Breast epithelium (tissue), 4 donors: ENCODE measurements around the gene SGTB. TPM values are rescaled to one million over a fixed set of nuclear protein-coding genes. Genes with fewer than 3 reads are reported as not detected.

Experiments used
- DNase-seq, 2 donors: peaks; one replicate each; pipeline ENCODE4 v3.0.0-alpha.2; 2019; ENCODE audit warnings: low spot score in 2 of 2
- H3K27ac ChIP-seq, 2 donors: fragments of 200-600 bp; sonication (generic) in 1 of 2; one replicate each; pipeline ENCODE4 v1.5.1; 2016 to 2019; ENCODE audit warnings: mild to moderate bottlenecking in 1 of 2
- H3K27me3 ChIP-seq, 2 donors: fragments of 200-600 bp; sonication (generic) in 1 of 2; one replicate each; pipeline versions ENCODE4 v1.5.1 to v1.6.0; 2017 to 2019; ENCODE audit warnings: control low read depth in 1 of 2, mild to moderate bottlenecking in 1 of 2
- H3K36me3 ChIP-seq: fragments of 200-600 bp; one replicate; pipeline ENCODE4 v1.5.1; 2019
- H3K4me1 ChIP-seq, 2 donors: fragments of 200-600 bp; sonication (generic); one replicate each; pipeline ENCODE4 v1.5.1; 2016 to 2019; ENCODE audit warnings: control low read depth in 1 of 2
- H3K4me3 ChIP-seq, 3 donors: fragments of 200-600 bp; sonication (generic); 1 replicate in 2 of 3; 2 replicates in 1 of 3; pipeline ENCODE4 v1.5.1; 2016 to 2019; ENCODE audit warnings: mild to moderate bottlenecking in 3 of 3, moderate library complexity in 2 of 3
- H3K9me3 ChIP-seq, 2 donors: fragments of 200-600 bp; sonication (generic) in 1 of 2; one replicate each; pipeline ENCODE4 v1.5.1; 2016 to 2019; ENCODE audit warnings: control low read depth in 1 of 2
- POLR2A ChIP-seq: fragments of 450-650 bp; IDR thresholded peaks from one replicate; pipeline ENCODE4 v1.6.1; 2016; ENCODE audit warnings: antibody characterized with exemption, mild to moderate bottlenecking, moderate library complexity
- POLR2AphosphoS5 ChIP-seq, 3 donors: sonication (generic); formaldehyde crosslinking; IDR thresholded peaks; one replicate each; pipeline ENCODE4 v1.6.1; 2017; ENCODE audit warnings: antibody characterized with exemption in 3 of 3
- intact Hi-C: fragments of 100-400 bp; cut with DNase I; formaldehyde crosslinking; loops from one replicate; pipeline ENCODE4 v1.15.1; 2023; ENCODE audit warnings: low total_unique reads
- total RNA-seq, 3 donors: library from RNA; depleted of rRNA; stranded (reverse); fragments of >200 nt; gene quantifications; one replicate each; pipeline ENCODE4 v1.1.0, GENCODE V29; 2016
- TF ChIP-seq, protein P1 (sequence below), 3 donors: fragments of 450-650 bp; IDR thresholded peaks; one replicate each; pipeline ENCODE4 v1.5.1; 2016 to 2017; ENCODE audit warnings: antibody characterized with exemption in 3 of 3, mild to moderate bottlenecking in 3 of 3, moderate library complexity in 3 of 3

Gene SGTB
- total RNA-seq, 3 donors from 2014 or later: 7.9 to 10.5 (median 8.2) TPM

DNA sequence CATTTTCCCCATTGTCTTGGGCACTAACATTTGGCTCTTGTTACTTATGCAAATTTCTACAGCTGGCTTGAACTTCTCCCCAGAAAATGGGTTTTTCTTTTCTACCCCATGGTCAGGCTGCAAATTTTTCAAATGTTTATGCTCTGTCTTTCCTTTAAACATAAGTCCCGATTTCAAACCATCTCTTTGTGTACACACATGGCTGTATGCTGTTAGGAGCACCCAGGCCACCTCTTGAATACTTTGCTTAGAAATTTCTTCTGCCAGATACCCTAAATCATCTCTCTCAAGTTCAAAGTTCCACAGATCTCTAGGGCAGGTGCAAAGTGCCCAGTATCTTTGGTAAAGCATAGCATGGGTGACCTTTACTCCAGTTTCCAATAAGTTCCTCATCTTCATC is 45.7 kb upstream of the SGTB start:
- TF ChIP-seq, protein P1, sequence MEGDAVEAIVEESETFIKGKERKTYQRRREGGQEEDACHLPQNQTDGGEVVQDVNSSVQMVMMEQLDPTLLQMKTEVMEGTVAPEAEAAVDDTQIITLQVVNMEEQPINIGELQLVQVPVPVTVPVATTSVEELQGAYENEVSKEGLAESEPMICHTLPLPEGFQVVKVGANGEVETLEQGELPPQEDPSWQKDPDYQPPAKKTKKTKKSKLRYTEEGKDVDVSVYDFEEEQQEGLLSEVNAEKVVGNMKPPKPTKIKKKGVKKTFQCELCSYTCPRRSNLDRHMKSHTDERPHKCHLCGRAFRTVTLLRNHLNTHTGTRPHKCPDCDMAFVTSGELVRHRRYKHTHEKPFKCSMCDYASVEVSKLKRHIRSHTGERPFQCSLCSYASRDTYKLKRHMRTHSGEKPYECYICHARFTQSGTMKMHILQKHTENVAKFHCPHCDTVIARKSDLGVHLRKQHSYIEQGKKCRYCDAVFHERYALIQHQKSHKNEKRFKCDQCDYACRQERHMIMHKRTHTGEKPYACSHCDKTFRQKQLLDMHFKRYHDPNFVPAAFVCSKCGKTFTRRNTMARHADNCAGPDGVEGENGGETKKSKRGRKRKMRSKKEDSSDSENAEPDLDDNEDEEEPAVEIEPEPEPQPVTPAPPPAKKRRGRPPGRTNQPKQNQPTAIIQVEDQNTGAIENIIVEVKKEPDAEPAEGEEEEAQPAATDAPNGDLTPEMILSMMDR (IDR thresholded peaks at IDR 0.05): no peak
- TF ChIP-seq POLR2AphosphoS5 (IDR thresholded peaks at IDR 0.05): no peak
- no peak for TF ChIP-seq POLR2A
- Histone ChIP-seq H3K27ac (no peak overlapping the region), H3K9me3 (no peaks in the 10 kb centered on the region), H3K4me1 (no peaks in the 10 kb centered on the region), H3K27me3 (no peaks in the 10 kb centered on the region), H3K4me3 (no peak overlapping the region), H3K36me3 (no peaks in the 10 kb centered on the region)
- no peak for DNase-seq
- intact Hi-C loops: no loop called here

GRCh38 chr5:65766781-65767180 is 44.9 kb upstream of the SGTB start:
- intact Hi-C loops: no loop called here
- no peaks in the 10 kb centered on the region for H3K36me3 ChIP-seq
- no peak for TF ChIP-seq POLR2AphosphoS5 (IDR thresholded peaks at IDR 0.05)
- TF ChIP-seq, protein P1 (IDR thresholded peaks at IDR 0.05): no peak
- no peak for TF ChIP-seq POLR2A
- no peak overlapping the region for H3K27ac ChIP-seq
- no peaks in the 10 kb centered on the region for H3K9me3 ChIP-seq
- no peak for DNase-seq
- H3K27me3 ChIP-seq: no peaks in the 10 kb centered on the region
- H3K4me1 ChIP-seq: no peaks in the 10 kb centered on the region
- H3K4me3 ChIP-seq: no peak overlapping the region

DNA sequence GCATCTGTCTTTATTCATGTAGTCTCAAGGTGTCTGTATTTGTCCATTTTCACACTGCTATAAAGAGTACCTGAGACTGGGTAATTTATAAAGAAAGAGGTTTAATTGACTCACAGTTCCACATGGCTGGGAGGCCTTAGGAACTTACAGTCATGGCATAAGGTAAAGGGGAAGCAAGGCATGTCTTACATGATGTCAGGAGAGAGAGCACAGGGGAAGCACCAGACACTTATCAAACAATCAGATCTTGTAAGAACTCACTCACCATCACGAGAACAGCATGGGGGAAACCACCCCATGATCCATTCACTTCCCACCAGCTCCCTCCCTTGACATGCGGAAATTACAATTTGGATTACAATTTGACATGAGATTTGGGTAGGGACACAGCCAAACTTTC is 44.3 kb upstream of the SGTB start:
- Histone ChIP-seq H3K27me3 (no peaks in the 10 kb centered on the region), H3K27ac (no peak overlapping the region), H3K4me3 (no peak overlapping the region), H3K4me1 (no peaks in the 10 kb centered on the region), H3K36me3 (no peaks in the 10 kb centered on the region), H3K9me3 (no peaks in the 10 kb centered on the region)
- intact Hi-C loops: no loop called here
- no peak for DNase-seq
- TF ChIP-seq POLR2A (no peak), POLR2AphosphoS5 (IDR thresholded peaks at IDR 0.05) (no peak)
- TF ChIP-seq, protein P1 (IDR thresholded peaks at IDR 0.05): no peak

DNA sequence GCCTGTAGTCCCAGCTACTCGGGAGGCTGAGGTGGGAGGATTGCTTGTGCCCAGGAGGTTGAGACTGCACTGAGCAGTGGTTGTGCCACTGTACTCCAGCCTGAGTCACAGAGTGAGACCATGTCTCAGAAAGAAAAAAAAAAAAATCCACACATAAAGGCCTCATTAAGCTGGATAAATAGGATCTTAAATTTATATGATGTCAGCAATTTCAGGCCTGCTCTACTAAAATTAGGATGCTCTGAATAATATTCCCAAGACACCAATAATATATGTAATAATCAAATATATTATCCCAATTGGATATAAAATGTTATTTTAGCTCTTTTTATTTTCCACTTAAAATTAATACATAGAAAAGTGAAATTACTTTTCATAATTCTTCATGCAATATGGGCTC is 43.7 kb upstream of the SGTB start:
- intact Hi-C loops: no loop called here
- H3K36me3 ChIP-seq: no peaks in the 10 kb centered on the region
- no peaks in the 10 kb centered on the region for H3K4me1 ChIP-seq
- TF ChIP-seq POLR2AphosphoS5 (IDR thresholded peaks at IDR 0.05): no peak
- TF ChIP-seq, protein P1 (IDR thresholded peaks at IDR 0.05): no peak
- TF ChIP-seq POLR2A: no peak
- no peak overlapping the region for H3K27ac ChIP-seq
- no peaks in the 10 kb centered on the region for H3K9me3 ChIP-seq
- no peaks in the 10 kb centered on the region for H3K27me3 ChIP-seq
- no peak overlapping the region for H3K4me3 ChIP-seq
- DNase-seq: no peak

DNA sequence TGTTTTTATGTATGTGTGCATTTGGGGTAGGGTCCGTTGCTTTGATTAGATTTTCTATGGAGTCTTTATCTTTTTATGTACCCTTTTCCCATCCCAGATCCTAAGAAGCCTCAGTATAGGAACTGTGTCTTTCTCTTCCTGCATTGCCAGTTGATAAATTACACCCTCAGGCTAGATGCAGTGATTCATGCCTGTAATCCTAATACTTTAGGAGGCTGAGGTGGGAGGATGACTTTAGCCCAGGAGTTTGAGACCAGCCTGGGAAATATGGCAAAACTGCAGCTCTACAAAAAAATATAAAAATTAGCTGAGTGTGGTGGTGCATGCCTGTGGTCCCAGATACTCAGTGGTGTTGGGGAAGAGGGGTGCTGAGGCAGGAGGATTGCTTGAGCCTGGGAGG is 40.3 kb upstream of the SGTB start:
- Histone ChIP-seq H3K27me3 (no peaks in the 10 kb centered on the region), H3K4me1 (no peaks in the 10 kb centered on the region), H3K4me3 (no peak overlapping the region), H3K9me3 (no peaks in the 10 kb centered on the region), H3K27ac (no peak overlapping the region), H3K36me3 (no peaks in the 10 kb centered on the region)
- no peak for DNase-seq
- intact Hi-C loops: no loop called here
- TF ChIP-seq, protein P1 (IDR thresholded peaks at IDR 0.05): no peak
- TF ChIP-seq POLR2AphosphoS5 (IDR thresholded peaks at IDR 0.05) (no peak), POLR2A (no peak)
